ENCODE data around the gene MMP24OS. TPM values are rescaled to one million over a fixed set of nuclear protein-coding genes. Genes with fewer than 3 reads are reported as not detected.

Gene MMP24OS
- total RNA-seq, 3 donors from 2014 or later = 90.9 to 156 (median 124) TPM

DNA sequence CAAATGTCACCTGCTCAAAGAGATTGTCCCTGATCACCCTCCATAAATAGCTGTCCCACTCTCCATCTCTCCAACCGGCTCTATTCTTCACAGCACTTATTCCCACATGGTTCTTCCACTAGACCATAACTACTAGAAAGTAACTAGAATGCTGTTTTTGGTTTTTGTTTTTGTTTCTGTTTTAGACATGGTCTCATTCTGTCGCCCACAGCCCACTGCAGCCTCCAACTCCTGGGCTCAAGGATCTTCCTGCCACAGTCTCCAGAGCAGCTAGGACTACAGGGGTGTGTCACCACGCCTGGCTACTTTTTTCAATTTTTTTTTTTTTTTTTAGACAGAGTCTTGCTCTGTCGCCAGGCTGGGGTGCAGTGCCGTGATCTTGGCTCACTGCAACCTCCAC, 39.2 kb downstream of the MMP24OS start:
- H3K4me3 ChIP-seq = no peak overlapping the region
- no peaks in the 10 kb centered on the region for H3K9me3 ChIP-seq
- intact Hi-C loops (cut with DNase I, micrococcal nuclease) = no loop called here
- ATAC-seq (no peak), DNase-seq (no peak)
- no peaks in the 10 kb centered on the region for H3K36me3 ChIP-seq (ENCODE audit: low read depth)
- TF ChIP-seq, protein P1, sequence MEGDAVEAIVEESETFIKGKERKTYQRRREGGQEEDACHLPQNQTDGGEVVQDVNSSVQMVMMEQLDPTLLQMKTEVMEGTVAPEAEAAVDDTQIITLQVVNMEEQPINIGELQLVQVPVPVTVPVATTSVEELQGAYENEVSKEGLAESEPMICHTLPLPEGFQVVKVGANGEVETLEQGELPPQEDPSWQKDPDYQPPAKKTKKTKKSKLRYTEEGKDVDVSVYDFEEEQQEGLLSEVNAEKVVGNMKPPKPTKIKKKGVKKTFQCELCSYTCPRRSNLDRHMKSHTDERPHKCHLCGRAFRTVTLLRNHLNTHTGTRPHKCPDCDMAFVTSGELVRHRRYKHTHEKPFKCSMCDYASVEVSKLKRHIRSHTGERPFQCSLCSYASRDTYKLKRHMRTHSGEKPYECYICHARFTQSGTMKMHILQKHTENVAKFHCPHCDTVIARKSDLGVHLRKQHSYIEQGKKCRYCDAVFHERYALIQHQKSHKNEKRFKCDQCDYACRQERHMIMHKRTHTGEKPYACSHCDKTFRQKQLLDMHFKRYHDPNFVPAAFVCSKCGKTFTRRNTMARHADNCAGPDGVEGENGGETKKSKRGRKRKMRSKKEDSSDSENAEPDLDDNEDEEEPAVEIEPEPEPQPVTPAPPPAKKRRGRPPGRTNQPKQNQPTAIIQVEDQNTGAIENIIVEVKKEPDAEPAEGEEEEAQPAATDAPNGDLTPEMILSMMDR (IDR thresholded peaks at IDR 0.05) = no peak
- no peaks in the 10 kb centered on the region for H3K4me1 ChIP-seq (ENCODE audit: low read depth)

DNA sequence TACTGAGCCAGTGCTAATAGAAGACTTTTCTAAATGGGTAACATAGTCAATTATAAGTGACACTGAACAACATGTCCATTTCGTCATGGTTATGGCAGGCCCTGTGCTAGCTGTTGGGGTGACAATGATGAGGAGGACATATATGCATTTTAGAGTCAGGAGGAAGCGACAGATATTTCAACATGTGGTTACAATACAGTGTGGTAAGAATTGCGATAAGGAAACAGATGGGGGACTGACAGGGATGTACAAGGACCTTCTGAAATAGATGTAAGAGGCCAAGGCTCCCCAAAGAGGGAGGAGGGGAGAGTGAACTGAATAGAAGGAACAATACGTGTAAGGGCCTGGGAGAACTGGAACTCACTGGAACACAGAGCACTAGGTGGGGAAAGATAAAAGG, 39.8 kb downstream of the MMP24OS start:
- Histone ChIP-seq H3K9me3 (no peaks in the 10 kb centered on the region), H3K36me3 (ENCODE audit: low read depth) (no peaks in the 10 kb centered on the region), H3K4me3 (no peak overlapping the region), H3K4me1 (ENCODE audit: low read depth) (no peaks in the 10 kb centered on the region)
- TF ChIP-seq, protein P1 (IDR thresholded peaks at IDR 0.05) = no peak
- DNase-seq (no peak), ATAC-seq (no peak)
- intact Hi-C loops (cut with DNase I, micrococcal nuclease) = no loop called here

DNA sequence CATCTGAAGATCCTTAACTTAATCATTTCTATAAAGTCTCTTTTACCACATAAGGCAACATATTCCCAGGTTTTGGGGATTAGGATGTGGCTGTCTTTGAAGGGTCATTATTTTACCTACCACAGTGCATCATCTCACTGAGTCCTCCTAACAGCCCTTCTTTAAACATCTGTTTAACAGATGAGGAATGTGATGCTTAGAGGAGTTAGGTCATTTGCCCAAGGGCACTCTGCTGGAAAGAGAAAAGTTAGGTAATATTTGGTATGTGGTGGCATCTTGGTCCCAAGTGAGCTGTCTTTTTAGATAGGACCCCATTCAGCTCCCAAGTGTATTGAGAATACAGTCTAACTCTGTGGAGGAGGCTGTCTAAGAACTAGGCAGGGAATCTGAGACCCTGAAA, 40.4 kb downstream of the MMP24OS start:
- TF ChIP-seq, protein P1 (IDR thresholded peaks at IDR 0.05) = no peak
- Histone ChIP-seq H3K9me3 (no peaks in the 10 kb centered on the region), H3K36me3 (ENCODE audit: low read depth) (no peaks in the 10 kb centered on the region), H3K4me3 (no peak overlapping the region), H3K4me1 (ENCODE audit: low read depth) (no peaks in the 10 kb centered on the region)
- no peak for ATAC-seq
- DNase-seq = no peak
- intact Hi-C loops (cut with DNase I, micrococcal nuclease) = no loop called here

DNA sequence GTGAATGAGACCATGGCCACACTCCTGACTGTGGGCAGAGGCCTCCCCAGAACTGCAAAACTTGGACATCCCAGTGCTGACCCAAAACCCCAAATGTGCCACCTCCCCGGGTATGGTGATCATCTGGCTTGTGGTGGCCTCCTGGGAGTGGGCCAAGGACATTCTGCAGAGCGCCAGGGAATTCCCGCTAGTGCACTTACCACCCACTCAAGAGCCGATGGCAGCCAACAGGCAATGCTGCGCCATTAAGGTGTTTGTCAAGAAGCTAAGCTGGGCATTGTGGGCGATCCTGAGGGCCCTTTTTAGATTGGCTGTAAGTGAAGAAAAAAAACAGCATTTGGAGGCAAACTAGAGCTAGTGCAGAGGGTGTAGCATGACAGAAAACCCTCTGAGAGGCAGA, 42.0 kb downstream of the MMP24OS start:
- DNase-seq = no peak
- intact Hi-C loops (cut with DNase I, micrococcal nuclease) = no loop called here
- Histone ChIP-seq H3K36me3 (ENCODE audit: low read depth) (no peaks in the 10 kb centered on the region), H3K4me1 (ENCODE audit: low read depth) (no peaks in the 10 kb centered on the region), H3K4me3 (no peak overlapping the region), H3K9me3 (no peaks in the 10 kb centered on the region)
- TF ChIP-seq, protein P1 (IDR thresholded peaks at IDR 0.05) = no peak
- ATAC-seq = no peak

DNA sequence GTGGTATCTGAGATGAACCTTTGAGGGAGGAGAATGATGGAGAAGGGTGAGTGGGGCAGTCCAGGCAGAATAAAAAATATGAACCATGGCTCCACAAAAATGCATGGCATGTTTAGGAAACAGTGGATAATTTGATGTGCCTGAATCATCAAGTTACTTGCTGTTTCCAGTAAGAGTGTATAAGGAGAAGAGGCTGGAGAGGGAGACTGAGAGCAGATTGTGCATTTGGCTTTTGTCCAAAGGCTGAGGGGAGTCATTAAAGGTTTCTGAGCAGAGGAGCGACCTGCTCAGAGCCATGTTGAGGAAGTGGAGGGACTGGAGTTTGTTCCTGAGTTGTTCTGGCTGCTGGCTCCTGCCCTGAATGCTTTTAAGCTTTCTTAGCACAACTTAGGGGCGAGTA, 45.3 kb downstream of the MMP24OS start:
- no peaks in the 10 kb centered on the region for H3K36me3 ChIP-seq (ENCODE audit: low read depth)
- ATAC-seq (no peak), DNase-seq (no peak)
- no peak overlapping the region for H3K4me3 ChIP-seq
- no peaks in the 10 kb centered on the region for H3K4me1 ChIP-seq (ENCODE audit: low read depth)
- no peaks in the 10 kb centered on the region for H3K9me3 ChIP-seq
- TF ChIP-seq, protein P1 (IDR thresholded peaks at IDR 0.05) = no peak
- intact Hi-C loops (cut with DNase I, micrococcal nuclease) = no loop called here
